Activated naive CD4-positive, alpha-beta T cell treated with anti-CD3 and anti-CD28 coated beads for 36 hours (primary cell): ENCODE measurements around the gene CYP27C1. TPM values are rescaled to one million over a fixed set of nuclear protein-coding genes. Genes with fewer than 3 reads are reported as not detected.

Experiments used
- CTCF ChIA-PET: fragments of 350-600 bp; sonication (Branson Sonifier 250); formaldehyde crosslinking; loops from one replicate; lab custom pipeline; 2021; ENCODE audit warnings: antibody characterized with exemption; lab: Charles Lee
- DNase-seq: peaks from one replicate; pipeline ENCODE4 v3.0.0-alpha.2; 2020
- H3K27ac Mint-ChIP-seq: one replicate; pipeline ENCODE4 v1.8.0; 2021; ENCODE audit warnings: mild to moderate bottlenecking, mixed read lengths
- H3K27me3 Mint-ChIP-seq: one replicate; pipeline ENCODE4 v1.8.0; 2021; ENCODE audit warnings: low read depth, mixed read lengths
- H3K36me3 Mint-ChIP-seq: one replicate; pipeline ENCODE4 v1.8.0; 2021; ENCODE audit warnings: low read depth, mixed read lengths
- H3K4me1 Mint-ChIP-seq: one replicate; pipeline ENCODE4 v1.8.0; 2021; ENCODE audit warnings: low read depth, mixed read lengths
- H3K4me3 Mint-ChIP-seq: one replicate; pipeline ENCODE4 v1.8.0; 2021; ENCODE audit warnings: mild to moderate bottlenecking, moderate library complexity, mixed read lengths
- H3K9me3 Mint-ChIP-seq: one replicate; pipeline ENCODE4 v1.8.0; 2021; ENCODE audit warnings: mixed read lengths
- intact Hi-C: fragments of 100-400 bp; cut with micrococcal nuclease; formaldehyde crosslinking; loops from one replicate; pipeline ENCODE4 v1.15.1; 2023
- total RNA-seq, 2 experiments: library from RNA; stranded (reverse); gene quantifications; one replicate each; pipeline ENCODE4 v1.2.3, GENCODE V29; 2021

The CYP27C1 gene
- total RNA-seq, 2 experiments from 2014 or later, result not detected

GRCh38 chr2:127149384-127149783, 70.7 kb downstream of the CYP27C1 start:
- H3K4me3 Mint-ChIP-seq, result no peak overlapping the region
- CTCF ChIA-PET, result interaction anchor here (0.7 kb wide), 1 partner anchor 13 kb away, joined by 3 read pairs; no protein-coding TSS in a partner anchor

GRCh38 chr2:127146820-127147502, 73.1 kb downstream of the CYP27C1 start:
- intact Hi-C loops, result no loop called here
- no peaks in the 10 kb centered on the region for H3K4me1 Mint-ChIP-seq
- CTCF ChIA-PET, result no interaction called here

More at GRCh38 chr2:127149384-127149783, 70.7 kb downstream of the CYP27C1 start:
- Mint-ChIP-seq H3K27ac (no peak overlapping the region), H3K9me3 (no peaks in the 10 kb centered on the region), H3K27me3 (no peaks in the 10 kb centered on the region), H3K4me1 (no peaks in the 10 kb centered on the region), H3K36me3 (no peaks in the 10 kb centered on the region)
- DNase-seq, result no peak
- intact Hi-C loops, result no loop called here

GRCh38 chr2:127146071-127146725, 73.9 kb downstream of the CYP27C1 start:
- no peak for DNase-seq
- Mint-ChIP-seq H3K4me3 (no peak overlapping the region), H3K36me3 (no peaks in the 10 kb centered on the region), H3K9me3 (no peaks in the 10 kb centered on the region), H3K4me1 (no peaks in the 10 kb centered on the region), H3K27me3 (no peaks in the 10 kb centered on the region), H3K27ac (no peak overlapping the region)
- intact Hi-C loops, result no loop called here
- CTCF ChIA-PET, result no interaction called here

More at GRCh38 chr2:127146820-127147502, 73.1 kb downstream of the CYP27C1 start:
- Mint-ChIP-seq H3K27ac (no peak overlapping the region), H3K27me3 (no peaks in the 10 kb centered on the region), H3K9me3 (no peaks in the 10 kb centered on the region), H3K4me3 (no peak overlapping the region), H3K36me3 (no peaks in the 10 kb centered on the region)
- no peak for DNase-seq

- no peak overlapping the region for H3K27ac Mint-ChIP-seq
- no peaks in the 10 kb centered on the region for H3K4me1 Mint-ChIP-seq
- H3K4me3 Mint-ChIP-seq, result no peak overlapping the region
- H3K36me3 Mint-ChIP-seq, result no peaks in the 10 kb centered on the region
- DNase-seq, result no peak
- CTCF ChIA-PET, result no interaction called here
- H3K9me3 Mint-ChIP-seq, result no peaks in the 10 kb centered on the region
- no peaks in the 10 kb centered on the region for H3K27me3 Mint-ChIP-seq
- intact Hi-C loops, result no loop called here
Observed at GRCh38 chr2:127145280-127145895, 74.7 kb downstream of the CYP27C1 start.

GRCh38 chr2:127143841-127144782, 76.0 kb downstream of the CYP27C1 start:
- Mint-ChIP-seq H3K27ac (no peak overlapping the region), H3K9me3 (no peaks in the 10 kb centered on the region), H3K27me3 (no peaks in the 10 kb centered on the region), H3K4me1 (no peaks in the 10 kb centered on the region), H3K4me3 (no peak overlapping the region), H3K36me3 (no peaks in the 10 kb centered on the region)
- no peak for DNase-seq
- CTCF ChIA-PET, result no interaction called here
- intact Hi-C loops, result no loop called here

- CTCF ChIA-PET, result no interaction called here
- Mint-ChIP-seq H3K4me3 (no peak overlapping the region), H3K27ac (no peak overlapping the region), H3K27me3 (no peaks in the 10 kb centered on the region), H3K9me3 (no peaks in the 10 kb centered on the region), H3K4me1 (no peaks in the 10 kb centered on the region), H3K36me3 (no peaks in the 10 kb centered on the region)
- no peak for DNase-seq
- intact Hi-C loops, result no loop called here
Observed at GRCh38 chr2:127142663-127143630, 77.2 kb downstream of the CYP27C1 start.

- CTCF ChIA-PET, result interaction anchor here (1.1 kb wide), 1 partner anchor 73 kb away, joined by 4 read pairs; no protein-coding TSS in a partner anchor
- H3K27ac Mint-ChIP-seq, result no peak overlapping the region
- intact Hi-C loops, result no loop called here
- DNase-seq, result no peak
- no peaks in the 10 kb centered on the region for H3K27me3 Mint-ChIP-seq
- no peaks in the 10 kb centered on the region for H3K36me3 Mint-ChIP-seq
- H3K4me3 Mint-ChIP-seq, result no peak overlapping the region
- no peaks in the 10 kb centered on the region for H3K9me3 Mint-ChIP-seq
- no peaks in the 10 kb centered on the region for H3K4me1 Mint-ChIP-seq
Observed at GRCh38 chr2:127140538-127140937, 79.6 kb downstream of the CYP27C1 start.

- H3K27me3 Mint-ChIP-seq, result no peaks in the 10 kb centered on the region
- no peak overlapping the region for H3K4me3 Mint-ChIP-seq
- CTCF ChIA-PET, result interaction anchor here (0.6 to 1.3 kb wide), 3 partner anchors 72 to 686 kb away, joined by 3 to 5 read pairs (median 5); no protein-coding TSS in a partner anchor
- H3K36me3 Mint-ChIP-seq, result no peaks in the 10 kb centered on the region
- H3K9me3 Mint-ChIP-seq, result no peaks in the 10 kb centered on the region
- intact Hi-C loops, result no loop called here
- H3K4me1 Mint-ChIP-seq, result no peaks in the 10 kb centered on the region
- DNase-seq, result no peak
- H3K27ac Mint-ChIP-seq, result no peak overlapping the region
Observed at GRCh38 chr2:127139766-127140165, 80.3 kb downstream of the CYP27C1 start.

- no peak for DNase-seq
- no peaks in the 10 kb centered on the region for H3K4me1 Mint-ChIP-seq
- H3K4me3 Mint-ChIP-seq, result no peak overlapping the region
- CTCF ChIA-PET, result interaction anchor here (0.9 kb wide), 1 partner anchor 89 kb away, joined by 4 read pairs; no protein-coding TSS in a partner anchor
- no peaks in the 10 kb centered on the region for H3K27me3 Mint-ChIP-seq
- no peaks in the 10 kb centered on the region for H3K36me3 Mint-ChIP-seq
- no peaks in the 10 kb centered on the region for H3K9me3 Mint-ChIP-seq
- H3K27ac Mint-ChIP-seq, result no peak overlapping the region
- intact Hi-C loops, result no loop called here
Observed at GRCh38 chr2:127138281-127138680, 81.8 kb downstream of the CYP27C1 start.

GRCh38 chr2:127137741-127138140, 82.4 kb downstream of the CYP27C1 start:
- no peaks in the 10 kb centered on the region for H3K36me3 Mint-ChIP-seq
- H3K4me1 Mint-ChIP-seq, result no peaks in the 10 kb centered on the region
- H3K4me3 Mint-ChIP-seq, result no peak overlapping the region
- no peak overlapping the region for H3K27ac Mint-ChIP-seq
- H3K27me3 Mint-ChIP-seq, result no peaks in the 10 kb centered on the region
- no peak for DNase-seq
- intact Hi-C loops, result no loop called here
- CTCF ChIA-PET, result no interaction called here
- no peaks in the 10 kb centered on the region for H3K9me3 Mint-ChIP-seq

- H3K4me1 Mint-ChIP-seq, result no peaks in the 10 kb centered on the region
- intact Hi-C loops, result no loop called here
- H3K27me3 Mint-ChIP-seq, result no peaks in the 10 kb centered on the region
- no peak overlapping the region for H3K4me3 Mint-ChIP-seq
- CTCF ChIA-PET, result no interaction called here
- no peak overlapping the region for H3K27ac Mint-ChIP-seq
- no peaks in the 10 kb centered on the region for H3K36me3 Mint-ChIP-seq
- no peaks in the 10 kb centered on the region for H3K9me3 Mint-ChIP-seq
- no peak for DNase-seq
Observed at GRCh38 chr2:127137225-127137624, 82.9 kb downstream of the CYP27C1 start.
